ENCODE results near the gene NPAS2.

DNA sequence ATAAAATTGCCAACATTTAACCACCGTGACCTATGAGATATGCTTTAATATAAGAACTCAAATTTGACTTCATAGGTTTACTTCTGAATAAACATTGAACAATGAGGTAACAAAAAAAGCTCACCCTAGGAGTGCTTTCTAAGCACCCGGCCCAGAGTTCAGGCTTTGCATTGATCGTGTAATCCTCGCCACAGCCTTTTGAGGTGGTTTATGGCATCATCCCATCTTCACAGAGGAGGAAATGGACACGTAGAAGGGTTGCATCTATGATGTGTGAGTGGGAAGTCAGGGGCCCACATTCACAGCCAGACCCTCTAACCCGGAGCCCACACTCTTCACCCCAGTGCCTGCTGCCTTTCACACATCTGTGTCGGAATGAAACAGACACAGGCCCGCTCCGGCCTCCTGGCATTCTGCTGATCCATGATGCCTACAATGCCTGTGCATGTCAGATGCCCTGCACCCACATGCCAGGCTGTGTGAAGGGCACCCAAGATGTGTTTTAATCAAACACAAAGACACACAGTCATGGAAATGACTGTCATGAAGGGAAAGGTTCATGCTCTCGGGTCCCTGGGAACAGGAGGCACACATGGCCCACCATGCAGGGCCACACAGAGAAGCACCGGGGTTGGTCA lies 133.6 kb downstream of the NPAS2 start:
- no peak for TF ChIP-seq ZFX (IDR thresholded peaks at IDR 0.05)
- TF ChIP-seq EZH2phosphoT487 (IDR thresholded peaks at IDR 0.05; ENCODE audit: borderline replicate concordance) = no peak
- TF ChIP-seq, protein P1, sequence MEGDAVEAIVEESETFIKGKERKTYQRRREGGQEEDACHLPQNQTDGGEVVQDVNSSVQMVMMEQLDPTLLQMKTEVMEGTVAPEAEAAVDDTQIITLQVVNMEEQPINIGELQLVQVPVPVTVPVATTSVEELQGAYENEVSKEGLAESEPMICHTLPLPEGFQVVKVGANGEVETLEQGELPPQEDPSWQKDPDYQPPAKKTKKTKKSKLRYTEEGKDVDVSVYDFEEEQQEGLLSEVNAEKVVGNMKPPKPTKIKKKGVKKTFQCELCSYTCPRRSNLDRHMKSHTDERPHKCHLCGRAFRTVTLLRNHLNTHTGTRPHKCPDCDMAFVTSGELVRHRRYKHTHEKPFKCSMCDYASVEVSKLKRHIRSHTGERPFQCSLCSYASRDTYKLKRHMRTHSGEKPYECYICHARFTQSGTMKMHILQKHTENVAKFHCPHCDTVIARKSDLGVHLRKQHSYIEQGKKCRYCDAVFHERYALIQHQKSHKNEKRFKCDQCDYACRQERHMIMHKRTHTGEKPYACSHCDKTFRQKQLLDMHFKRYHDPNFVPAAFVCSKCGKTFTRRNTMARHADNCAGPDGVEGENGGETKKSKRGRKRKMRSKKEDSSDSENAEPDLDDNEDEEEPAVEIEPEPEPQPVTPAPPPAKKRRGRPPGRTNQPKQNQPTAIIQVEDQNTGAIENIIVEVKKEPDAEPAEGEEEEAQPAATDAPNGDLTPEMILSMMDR (IDR thresholded peaks at IDR 0.05 in 2 of 3, conservative IDR thresholded peaks at IDR 0.05 in 1 of 3; ENCODE audit: borderline replicate concordance in 1 of 3, insufficient read depth in 1 of 3, low read depth in 2 of 3, low read length in 2 of 3) = no peak
- TF ChIP-seq POLR2A (IDR thresholded peaks at IDR 0.05; ENCODE audit: borderline replicate concordance, extremely low read depth, insufficient read depth, insufficient read length) = no peak
- TF ChIP-seq, protein P2, sequence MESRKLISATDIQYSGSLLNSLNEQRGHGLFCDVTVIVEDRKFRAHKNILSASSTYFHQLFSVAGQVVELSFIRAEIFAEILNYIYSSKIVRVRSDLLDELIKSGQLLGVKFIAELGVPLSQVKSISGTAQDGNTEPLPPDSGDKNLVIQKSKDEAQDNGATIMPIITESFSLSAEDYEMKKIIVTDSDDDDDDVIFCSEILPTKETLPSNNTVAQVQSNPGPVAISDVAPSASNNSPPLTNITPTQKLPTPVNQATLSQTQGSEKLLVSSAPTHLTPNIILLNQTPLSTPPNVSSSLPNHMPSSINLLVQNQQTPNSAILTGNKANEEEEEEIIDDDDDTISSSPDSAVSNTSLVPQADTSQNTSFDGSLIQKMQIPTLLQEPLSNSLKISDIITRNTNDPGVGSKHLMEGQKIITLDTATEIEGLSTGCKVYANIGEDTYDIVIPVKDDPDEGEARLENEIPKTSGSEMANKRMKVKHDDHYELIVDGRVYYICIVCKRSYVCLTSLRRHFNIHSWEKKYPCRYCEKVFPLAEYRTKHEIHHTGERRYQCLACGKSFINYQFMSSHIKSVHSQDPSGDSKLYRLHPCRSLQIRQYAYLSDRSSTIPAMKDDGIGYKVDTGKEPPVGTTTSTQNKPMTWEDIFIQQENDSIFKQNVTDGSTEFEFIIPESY (IDR thresholded peaks at IDR 0.05; ENCODE audit: extremely low read depth, insufficient replicate concordance, low read length) = no peak

Measured in HCT116 (cell line).